Heart left ventricle (tissue), 16 donors: ENCODE results near the gene MDFIC. TPM values are rescaled to one million over a fixed set of nuclear protein-coding genes. Genes with fewer than 3 reads are reported as not detected.

Experiments
- ATAC-seq, 4 donors: fragments of 200-7000 bp; cut with Tn5 transposase; one replicate each; pipeline ENCODE4 v1.9.1; 2020 to 2022; ENCODE audit warnings: moderate library complexity in 4 of 4, mild to moderate bottlenecking in 3 of 4, moderate number of reproducible peaks in 1 of 4
- DNase-seq, 5 donors: peaks; one replicate each; pipeline ENCODE4 v3.0.0-alpha.2; 2020
- H3K27ac ChIP-seq, 12 donors: fragments of 200-600 bp; sonication (generic) in 4 of 12; one replicate each; pipeline versions ENCODE4 v1.5.0 to v1.8.0; 2016 to 2022; ENCODE audit warnings: mild to moderate bottlenecking in 2 of 12
- H3K27me3 ChIP-seq, 9 donors: fragments of 200-600 bp; sonication (generic) in 2 of 9; one replicate each; pipeline versions ENCODE4 v1.5.1 to v1.8.0; 2016 to 2022; ENCODE audit warnings: mild to moderate bottlenecking in 3 of 9
- H3K36me3 ChIP-seq, 9 donors: fragments of 200-600 bp; sonication (generic) in 2 of 9; one replicate each; pipeline versions ENCODE4 v1.5.0 to v1.8.0; 2018 to 2022; ENCODE audit warnings: mild to moderate bottlenecking in 2 of 9
- H3K4me1 ChIP-seq, 12 donors: fragments of 200-600 bp; sonication (generic) in 4 of 12; one replicate each; pipeline versions ENCODE4 v1.5.0 to v1.8.0; 2016 to 2022; ENCODE audit warnings: mild to moderate bottlenecking in 3 of 12
- H3K4me3 ChIP-seq, 12 donors: fragments of 200-600 bp; sonication (generic) in 4 of 12; one replicate each; pipeline versions ENCODE4 v1.5.0 to v1.8.0; 2017 to 2022; ENCODE audit warnings: mild to moderate bottlenecking in 9 of 12, moderate library complexity in 4 of 12
- H3K9me3 ChIP-seq, 12 donors: fragments of 200-600 bp; sonication (generic) in 4 of 12; one replicate each; pipeline versions ENCODE4 v1.5.0 to v1.8.0; 2016 to 2022; ENCODE audit warnings: mild to moderate bottlenecking in 1 of 12
- POLR2A ChIP-seq, 2 donors: fragments of 450-650 bp; IDR thresholded peaks; one replicate each; pipeline ENCODE4 v1.6.1; 2017; ENCODE audit warnings: antibody characterized with exemption in 2 of 2, mild to moderate bottlenecking in 2 of 2, moderate library complexity in 2 of 2
- WGBS, 4 donors: extraction: QIAGEN DNeasy Blood & Tissue Kit in 2 of 4; methylation state at CpG; one replicate each; pipeline versions ENCODE4 v1.1.5 to v1.1.7; 2013 to 2018; 5-methylcytosine and 5-hydroxymethylcytosine counted together
- intact Hi-C, 10 donors: fragments of 100-400 bp; cut with DNase I; formaldehyde crosslinking; loops; one replicate each; pipeline versions ENCODE4 v1.11.1 to v1.14.2; 2022
- long read RNA-seq, 3 donors: library from polyadenylated mRNA; unstranded; transcript quantifications; one replicate each; pipeline ENCODE4 v2.0.0, GENCODE V29; 2020 to 2021
- polyA plus RNA-seq, 2 donors: library from polyadenylated mRNA; stranded (reverse); fragments of 200-250 nt; gene quantifications; one replicate each; pipeline ENCODE4 v1.2.3, GENCODE V29; 2013
- total RNA-seq, 9 donors: library from RNA; depleted of rRNA in 2 of 9; stranded (reverse); fragments of >200 nt in 2 of 9; fragmentation: NEBNext Ultra II Directional in 3 of 9; extraction: Animal tissue kit (Norgen Biotek cat#: 25700) in 3 of 9; gene quantifications; one replicate each; pipeline versions ENCODE4 v1.1.0 to v1.2.4, GENCODE V29; 2016 to 2023
- TF ChIP-seq, protein P1 (sequence below), 12 donors: fragments of 200-600 bp; sonication (generic) in 4 of 12; IDR thresholded peaks; one replicate each; pipeline versions ENCODE4 v1.5.0 to v1.8.0; 2018 to 2022; ENCODE audit warnings: antibody characterized with exemption in 12 of 12, mild to moderate bottlenecking in 5 of 12
- donor health status: ischemic (EF 13 %, LVEDD 7.1; RV severe dilation, severe dysfunction).
- donor health status: healthy with polysubstance abuse.
- donor health status: DM: no; HTN: yes; CAD: no.
- donor health status: DM: no; HTN: no; CAD: no.
- donor health status: ischemic (EF 25% LVEDD 6.9; RV normal size, moderate dysfunction).
- donor health status: ischemic (EF 25% LVEDD 5.7; RV mildly dilated, moderate dysfunction).
- donor health status: healthy.
- donor health status: DM: yes; HTN: yes; CAD: no.
- donor health status: ischemic (EF 35%, LVEDD 5.7; RV mildly dilated, moderate dysfunction).
- donor health status: nonischemic (EF 11% LVEDD 7.7; RV severe dilation, severe dysfunction).
- donor health status: DM: yes; HTN: yes; CAD: no.
- donor health status: PGD.
- donor health status: ischemic (EF 29% LVEDD 5.4; RV normal size, mild dysfunction).
- donor health status: nonischemic (EF 23%, LVEDD 6.1; RV moderate dilation, normal function).

MDFIC gene, protein sequence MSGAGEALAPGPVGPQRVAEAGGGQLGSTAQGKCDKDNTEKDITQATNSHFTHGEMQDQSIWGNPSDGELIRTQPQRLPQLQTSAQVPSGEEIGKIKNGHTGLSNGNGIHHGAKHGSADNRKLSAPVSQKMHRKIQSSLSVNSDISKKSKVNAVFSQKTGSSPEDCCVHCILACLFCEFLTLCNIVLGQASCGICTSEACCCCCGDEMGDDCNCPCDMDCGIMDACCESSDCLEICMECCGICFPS
- total RNA-seq (10 to 100 TPM; 20.6 to 51.8 (median 34.5) TPM), polyA plus RNA-seq (10 to 100 TPM; 11.2 to 12.6 TPM)
- long read RNA-seq, donor 1, full-length matches to known transcripts = 56 of 81 reads
- long read RNA-seq, donor 1, partial matches to known transcripts = 9 of 81 reads
- long read RNA-seq, donor 1, other reads (novel, unspliced or antisense) = 16 of 81 reads
- long read RNA-seq, donor 2, partial matches to known transcripts = 3 of 7 reads
- long read RNA-seq, donor 2, other reads (novel, unspliced or antisense) = 4 of 7 reads
- long read RNA-seq, donor 3, full-length matches to known transcripts = 62 of 87 reads
- long read RNA-seq, donor 3, partial matches to known transcripts = 6 of 87 reads
- long read RNA-seq, donor 3, other reads (novel, unspliced or antisense) = 19 of 87 reads

DNA sequence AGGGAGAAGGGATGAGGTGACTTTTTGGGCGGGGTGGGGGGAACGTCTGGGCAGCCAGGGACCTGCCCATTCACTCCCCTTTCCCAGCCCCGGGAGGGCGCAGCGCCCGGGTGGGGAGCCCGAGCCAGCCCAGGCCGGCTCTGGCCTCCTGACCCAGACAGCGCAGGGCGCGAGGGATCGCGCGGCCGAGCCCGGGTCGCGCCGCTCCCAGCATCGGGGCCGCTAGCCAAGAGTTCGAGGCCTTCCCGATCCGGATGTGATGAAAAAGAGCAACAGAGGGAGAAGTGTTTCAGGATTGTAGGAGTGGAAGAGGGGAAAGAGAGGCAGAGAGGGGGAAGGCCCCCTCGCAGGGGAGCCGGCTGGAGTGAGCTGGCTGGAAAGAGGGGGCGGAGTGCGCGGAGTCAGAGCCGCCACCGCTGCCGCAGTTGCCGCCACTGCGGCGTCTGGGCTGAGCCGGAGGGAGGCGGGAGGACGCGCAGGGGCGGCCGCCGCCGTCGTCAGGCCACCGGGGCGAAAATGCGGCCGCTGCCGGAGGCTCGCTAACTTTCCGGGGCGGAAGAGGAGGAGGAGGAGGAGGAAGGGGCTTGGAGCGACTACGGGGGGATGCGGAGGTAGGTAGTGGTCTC is at the start of gene MDFIC:
MDFIC (plus strand) TSS at position 69 of the 626 bp plus-strand sequence. CDS start 940 bp downstream, outside the sequence.
- TF ChIP-seq, protein P1, sequence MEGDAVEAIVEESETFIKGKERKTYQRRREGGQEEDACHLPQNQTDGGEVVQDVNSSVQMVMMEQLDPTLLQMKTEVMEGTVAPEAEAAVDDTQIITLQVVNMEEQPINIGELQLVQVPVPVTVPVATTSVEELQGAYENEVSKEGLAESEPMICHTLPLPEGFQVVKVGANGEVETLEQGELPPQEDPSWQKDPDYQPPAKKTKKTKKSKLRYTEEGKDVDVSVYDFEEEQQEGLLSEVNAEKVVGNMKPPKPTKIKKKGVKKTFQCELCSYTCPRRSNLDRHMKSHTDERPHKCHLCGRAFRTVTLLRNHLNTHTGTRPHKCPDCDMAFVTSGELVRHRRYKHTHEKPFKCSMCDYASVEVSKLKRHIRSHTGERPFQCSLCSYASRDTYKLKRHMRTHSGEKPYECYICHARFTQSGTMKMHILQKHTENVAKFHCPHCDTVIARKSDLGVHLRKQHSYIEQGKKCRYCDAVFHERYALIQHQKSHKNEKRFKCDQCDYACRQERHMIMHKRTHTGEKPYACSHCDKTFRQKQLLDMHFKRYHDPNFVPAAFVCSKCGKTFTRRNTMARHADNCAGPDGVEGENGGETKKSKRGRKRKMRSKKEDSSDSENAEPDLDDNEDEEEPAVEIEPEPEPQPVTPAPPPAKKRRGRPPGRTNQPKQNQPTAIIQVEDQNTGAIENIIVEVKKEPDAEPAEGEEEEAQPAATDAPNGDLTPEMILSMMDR (IDR thresholded peaks at IDR 0.05) = peak in 4 of 12 donors; percentile 6 to 41 (median 21)
- TF ChIP-seq POLR2A (IDR thresholded peaks at IDR 0.05) = peak in 1 of 2 donors; percentile 44
- WGBS, 4 donors = 1% methylated on average over 54 to 55 of the region's 55 CpGs
- H3K4me3 ChIP-seq = peak within 1 kb of the TSS; percentile 64 to 92 (median 84)
- peak; percentile 68 to 84 (median 73) for DNase-seq
- peaks cover 0 to 6% (median 0%) of the 10 kb centered on the region in 9 donors for H3K36me3 ChIP-seq
- H3K9me3 ChIP-seq = no peaks in the 10 kb centered on the region
- no peaks in the 10 kb centered on the region for H3K27me3 ChIP-seq
- peak; percentile 56 to 95 (median 92) for ATAC-seq
- peak within 1 kb of the TSS; percentile 83 to 96 (median 92) for H3K27ac ChIP-seq
- H3K4me1 ChIP-seq = peaks cover 0 to 42% (median 17%) of the 10 kb centered on the region in 12 donors
- intact Hi-C loops = loop anchor here in 6 of 10 donors (5.0 to 10.0 kb wide), 8 partner anchors 53 to 295 kb away; no protein-coding TSS in a partner anchor

DNA sequence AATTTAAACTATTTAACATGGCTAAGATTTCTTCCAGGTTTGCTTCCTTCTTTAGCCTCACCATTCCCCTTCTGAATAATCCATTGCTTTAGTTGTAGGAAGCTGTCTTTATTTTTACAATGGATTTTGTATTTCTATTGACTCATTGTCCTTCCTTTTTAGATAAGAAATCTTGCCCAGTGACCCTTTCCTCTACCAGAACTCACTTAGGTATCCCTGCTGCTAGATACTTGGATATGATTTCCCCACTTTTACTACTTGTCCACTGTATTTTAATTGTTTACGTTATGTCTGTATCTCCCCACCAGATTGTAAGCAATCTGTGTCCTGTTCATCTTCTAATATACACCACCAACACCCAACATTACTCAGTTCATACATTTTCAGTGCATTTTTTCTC is 47.7 kb upstream of the MDFIC start:
- intact Hi-C loops = no loop called here
- ATAC-seq (no peak), DNase-seq (no peak)
- no peak overlapping the region for H3K4me3 ChIP-seq
- 67 to 76% (median 73%) methylated on average over 1 of the region's 1 CpG for WGBS, 4 donors
- H3K27ac ChIP-seq = no peak overlapping the region
- H3K36me3 ChIP-seq = no peaks in the 10 kb centered on the region
- peaks cover 0 to 2% (median 0%) of the 10 kb centered on the region in 12 donors for H3K4me1 ChIP-seq
- peaks cover 0 to 17% (median 0%) of the 10 kb centered on the region in 12 donors for H3K9me3 ChIP-seq
- no peak for TF ChIP-seq POLR2A (IDR thresholded peaks at IDR 0.05)
- TF ChIP-seq, protein P1 (IDR thresholded peaks at IDR 0.05) = no peak
- H3K27me3 ChIP-seq = no peaks in the 10 kb centered on the region

DNA sequence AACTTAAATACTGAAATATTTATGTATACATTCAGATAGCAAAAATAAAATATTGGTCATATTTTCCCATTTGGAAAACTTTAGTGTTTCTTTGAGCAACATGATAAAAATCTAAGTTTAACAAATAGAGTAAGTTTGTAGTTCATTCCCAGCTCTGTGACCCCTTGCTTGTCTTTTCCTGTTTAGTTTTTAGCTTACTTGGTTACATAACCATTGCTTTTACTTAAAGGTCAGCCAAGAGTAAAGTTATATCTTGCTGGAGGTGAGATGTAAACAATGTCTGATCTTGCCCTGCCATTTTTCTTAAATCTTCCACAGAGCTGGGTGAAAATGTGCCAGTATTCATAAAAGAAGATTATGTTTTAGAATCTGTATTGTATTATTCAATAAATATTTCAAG is 46.7 kb upstream of the MDFIC start:
- intact Hi-C loops = loop anchor here in 1 of 10 donors (5.0 kb wide), 1 partner anchor 42 kb away; no protein-coding TSS in a partner anchor
- no peak for DNase-seq
- Histone ChIP-seq H3K27ac (no peak overlapping the region), H3K9me3 (peaks cover 0 to 26% (median 3%) of the 10 kb centered on the region in 12 donors), H3K4me3 (no peak overlapping the region), H3K27me3 (no peaks in the 10 kb centered on the region), H3K4me1 (peaks cover 0 to 2% (median 0%) of the 10 kb centered on the region in 12 donors), H3K36me3 (no peaks in the 10 kb centered on the region)
- TF ChIP-seq, protein P1 (IDR thresholded peaks at IDR 0.05) = no peak
- ATAC-seq = no peak
